Activated CD8-positive, alpha-beta memory T cell treated with anti-CD3 and anti-CD28 coated beads for 4 hours (primary cell): ENCODE results near the gene PTPRT.

Source experiments
- DNase-seq, 2 donors: peaks; one replicate each; pipeline ENCODE4 v3.0.0-alpha.2; 2020; ENCODE audit warnings: low read depth in 2 of 2

PTPRT gene

DNA sequence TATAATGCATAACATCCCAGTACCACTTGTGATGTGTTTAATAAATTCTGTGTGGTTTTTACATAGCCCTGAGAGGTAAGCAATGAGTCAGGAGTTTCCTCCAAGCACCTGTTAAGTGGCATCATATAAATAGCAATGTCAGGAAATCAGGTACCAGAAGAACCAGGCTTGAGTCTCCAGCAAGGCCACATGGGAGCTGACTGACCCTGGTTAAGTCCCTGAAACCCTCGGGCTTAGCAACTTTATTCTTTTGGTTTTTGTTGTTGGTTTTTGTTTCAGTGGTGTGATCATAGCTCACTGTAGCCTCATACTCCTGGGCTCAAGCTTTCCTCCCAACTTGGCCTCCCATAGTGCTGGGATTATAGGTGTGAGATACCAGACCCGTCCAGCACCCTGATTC, 70.0 kb downstream of the PTPRT start:
- DNase-seq, result no peak

DNA sequence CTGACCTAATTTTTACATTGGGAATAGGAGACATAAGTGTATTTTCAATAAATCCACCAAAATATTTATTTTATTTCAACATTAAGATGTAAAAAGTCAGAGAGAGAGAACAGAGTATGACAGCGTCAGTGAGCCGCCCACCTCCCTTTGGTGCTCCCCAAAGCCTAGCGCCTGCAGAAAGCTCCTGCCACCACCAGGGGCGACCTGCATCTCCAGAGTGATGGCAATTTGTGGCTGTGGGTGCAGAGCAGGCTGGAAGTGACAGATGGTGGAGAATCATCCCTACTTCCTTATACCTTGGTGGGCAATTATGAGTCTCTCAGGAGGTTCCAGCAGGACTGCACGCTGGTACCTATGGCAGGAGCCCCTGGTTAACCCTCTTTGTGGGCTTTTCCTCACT, 87.3 kb downstream of the PTPRT start:
- DNase-seq, result no peak

DNA sequence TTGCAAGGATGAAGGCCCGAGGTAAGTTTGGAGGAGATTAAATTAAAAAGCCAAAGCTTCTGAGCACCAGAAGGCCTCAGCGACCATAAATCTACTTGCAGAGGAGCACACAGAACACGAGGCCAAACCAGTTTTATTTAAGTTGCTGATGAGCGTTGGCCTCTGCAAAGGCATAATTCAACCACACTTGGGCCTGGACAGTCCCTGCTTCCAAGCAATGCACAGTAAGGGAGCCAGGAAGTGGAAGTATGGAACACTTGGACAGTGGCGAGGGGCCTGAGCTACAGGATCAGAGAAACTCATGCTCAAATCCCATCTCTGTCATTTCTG, 92.8 kb downstream of the PTPRT start:
- DNase-seq, result no peak

DNA sequence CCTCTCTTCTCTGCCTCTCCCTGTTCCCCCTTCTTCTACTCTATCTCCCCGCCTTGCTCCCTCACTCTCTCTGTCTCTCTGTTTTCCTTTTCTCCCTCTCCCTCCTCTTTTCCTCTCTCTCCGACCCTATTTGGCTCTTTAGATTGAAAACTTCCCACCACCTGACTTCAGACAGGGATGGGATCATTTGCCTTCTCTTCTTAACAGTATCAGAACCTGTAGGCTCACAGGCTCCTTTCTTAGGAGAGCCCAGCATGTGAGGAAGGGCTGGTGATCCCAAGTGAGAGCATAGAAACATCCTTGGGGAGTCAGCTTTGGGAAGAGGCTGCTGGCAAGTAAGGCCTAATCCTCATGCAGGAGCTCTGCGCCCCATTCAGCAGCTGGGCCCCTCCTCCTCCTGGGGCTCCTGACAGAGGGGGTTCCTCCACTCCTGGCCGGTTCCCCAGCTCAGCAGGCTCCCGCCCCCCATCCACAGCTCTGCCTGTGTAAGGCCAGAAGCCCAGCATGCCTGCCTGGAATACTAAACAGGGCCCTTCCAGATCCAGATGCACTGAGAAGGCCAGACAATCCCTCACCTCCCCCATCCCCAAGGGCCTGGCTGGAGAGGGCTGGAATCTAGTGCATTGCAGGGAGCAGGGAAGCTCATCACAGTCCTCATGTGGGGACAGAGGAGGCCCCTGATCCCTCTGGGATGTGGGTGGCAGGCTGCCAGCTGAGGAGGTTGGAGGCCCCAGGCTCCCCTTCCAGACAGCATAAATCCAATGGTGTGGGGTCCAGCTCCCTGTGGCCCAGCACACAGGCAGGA, 93.4 kb downstream of the PTPRT start:
- no peak for DNase-seq

DNA sequence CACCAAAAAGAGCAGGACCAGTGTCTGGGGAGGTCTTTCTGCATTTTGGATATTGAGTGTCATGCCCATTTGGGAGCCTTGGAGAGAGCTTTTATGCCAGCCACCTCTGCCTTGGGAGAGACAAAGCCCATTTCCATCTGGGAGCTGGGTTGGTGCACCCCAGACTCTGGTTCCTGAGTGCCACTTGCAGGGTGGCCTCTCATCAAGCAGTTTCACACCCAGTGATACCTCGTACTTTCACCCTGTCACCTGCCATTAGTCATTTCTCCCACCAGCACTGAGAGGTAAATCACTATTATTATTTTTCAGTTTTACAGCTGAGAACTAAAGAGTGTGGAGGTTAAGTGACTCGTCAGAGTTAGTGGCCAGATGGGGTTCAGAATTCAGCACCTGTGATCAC, 94.7 kb downstream of the PTPRT start:
- DNase-seq, result no peak

DNA sequence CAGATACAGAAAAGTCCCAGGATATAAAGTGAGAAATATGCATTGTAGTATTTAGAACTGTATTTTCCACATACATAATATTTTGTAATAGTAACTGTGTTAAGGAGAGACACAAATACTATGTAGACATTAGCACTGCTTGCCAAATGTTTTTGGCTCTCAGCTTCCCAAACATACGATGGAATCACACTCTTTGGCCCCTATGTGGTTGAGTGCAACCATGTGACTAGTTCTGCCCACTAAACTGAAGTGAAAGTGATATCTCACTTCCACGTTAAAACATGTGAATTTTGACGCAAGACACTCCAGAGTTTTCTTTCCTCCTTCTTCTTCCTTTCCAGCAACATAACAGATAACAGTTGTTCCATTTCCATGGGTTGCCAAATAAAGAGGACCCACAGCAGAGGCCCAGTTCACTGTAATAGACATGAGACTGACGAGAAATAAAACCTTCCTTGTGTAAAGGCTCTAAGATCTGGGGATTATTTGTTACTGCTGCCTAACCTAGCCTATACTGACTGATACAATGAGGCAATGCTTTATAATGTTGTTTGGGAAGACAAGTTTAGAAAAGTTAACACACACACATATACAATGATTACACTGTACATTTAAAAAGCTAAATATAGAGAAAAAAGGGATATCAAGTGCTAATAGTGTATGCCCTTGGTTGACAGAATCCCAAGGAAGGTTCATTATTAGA, 97.2 kb downstream of the PTPRT start:
- DNase-seq, result no peak

DNA sequence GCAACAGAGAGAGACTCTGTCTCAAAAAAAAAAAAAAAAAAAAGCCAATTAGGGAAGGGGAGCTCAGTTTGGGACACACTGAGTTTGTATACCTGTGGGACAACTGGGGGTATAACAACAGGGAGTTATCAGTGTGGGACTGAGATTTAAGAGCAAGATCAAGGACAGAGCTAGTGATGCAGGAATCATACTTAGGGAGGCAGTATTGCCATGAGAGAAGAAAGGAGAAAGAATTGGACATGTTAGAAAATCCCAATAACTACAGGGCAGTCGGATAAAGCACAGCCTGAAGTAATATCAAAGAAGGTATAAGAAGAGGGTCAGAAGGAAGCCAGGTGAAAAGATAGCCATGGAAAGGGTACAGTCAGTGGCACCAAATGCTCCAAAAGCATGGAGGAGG, 121.2 kb downstream of the PTPRT start:
- DNase-seq, result no peak

DNA sequence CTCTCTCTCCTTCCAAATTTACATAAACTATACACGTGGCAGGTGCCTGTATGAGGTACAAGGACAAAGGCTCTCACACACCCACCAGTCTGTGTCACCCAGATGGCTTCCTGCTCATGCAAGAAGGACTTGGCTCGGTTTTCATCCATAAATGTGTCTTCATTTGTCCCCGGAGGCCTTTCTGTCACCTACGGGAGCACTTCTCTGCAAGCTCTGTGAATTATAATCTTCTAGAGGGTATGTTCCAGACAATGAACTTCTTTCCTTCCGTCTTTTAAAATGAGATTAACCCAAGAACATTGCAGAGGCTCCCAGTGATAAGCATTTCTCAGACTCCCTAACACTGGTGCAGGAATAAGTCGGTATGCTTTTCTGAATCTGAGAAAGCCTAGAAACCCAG, 123.6 kb downstream of the PTPRT start:
- no peak for DNase-seq

DNA sequence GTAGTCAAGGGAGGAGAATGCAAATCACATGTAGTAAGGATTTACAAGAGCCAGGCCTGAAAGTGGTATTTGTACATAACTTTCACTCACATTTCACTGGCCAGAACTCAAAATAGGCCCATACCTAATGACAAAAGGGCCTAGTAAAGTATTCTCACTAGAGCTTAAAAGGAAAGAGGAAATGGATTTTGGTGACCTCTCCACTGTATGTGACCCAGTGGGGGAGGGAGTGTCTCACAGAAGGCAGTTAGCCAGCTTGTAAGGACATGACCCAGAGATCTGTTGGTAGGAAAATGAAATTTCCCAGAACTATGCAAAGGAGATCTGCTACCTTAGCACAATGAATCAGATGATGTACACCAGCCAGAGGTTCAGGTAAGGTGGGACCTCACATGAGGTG, 124.4 kb downstream of the PTPRT start:
- DNase-seq, result no peak

DNA sequence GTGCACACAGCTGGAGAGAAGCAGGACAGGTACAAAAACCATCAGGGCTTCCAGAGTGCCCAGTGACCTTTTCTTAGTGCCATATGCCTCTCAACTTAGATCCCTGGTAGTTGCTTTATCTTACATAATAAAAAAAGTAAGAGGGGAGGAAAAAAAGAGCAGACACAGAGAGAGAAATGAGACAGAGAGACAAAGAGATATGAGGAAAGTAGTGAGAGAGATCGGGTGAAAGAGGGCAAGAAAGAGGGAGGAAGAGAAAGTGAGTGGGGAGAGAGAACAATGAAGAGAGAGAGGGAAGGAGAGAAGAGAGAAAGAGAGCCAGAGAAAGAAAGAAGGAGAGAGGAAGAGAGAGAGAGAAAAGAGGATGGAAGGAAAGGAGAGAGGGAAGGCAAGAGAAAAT, 131.6 kb downstream of the PTPRT start:
- no peak for DNase-seq

DNA sequence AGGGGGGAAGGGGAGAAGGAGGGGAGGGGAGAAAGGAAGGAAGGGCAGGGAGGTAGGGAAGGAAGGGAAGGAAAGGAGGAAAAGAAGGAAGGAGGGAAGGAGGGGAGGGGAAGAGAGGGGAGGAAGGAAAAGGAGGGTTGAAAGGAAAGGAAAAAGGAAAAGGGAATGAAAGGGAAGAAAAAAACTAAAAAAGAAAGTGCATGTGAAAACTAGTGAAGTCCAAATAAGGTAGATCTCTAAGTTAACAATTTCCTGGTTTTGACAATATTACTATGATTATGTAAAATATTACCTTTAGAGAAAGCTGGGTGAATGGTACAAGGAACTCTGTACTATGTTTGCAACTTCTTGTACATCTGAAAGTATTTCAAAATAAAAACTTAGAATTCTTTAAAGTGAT, 132.4 kb downstream of the PTPRT start:
- DNase-seq, result no peak

DNA sequence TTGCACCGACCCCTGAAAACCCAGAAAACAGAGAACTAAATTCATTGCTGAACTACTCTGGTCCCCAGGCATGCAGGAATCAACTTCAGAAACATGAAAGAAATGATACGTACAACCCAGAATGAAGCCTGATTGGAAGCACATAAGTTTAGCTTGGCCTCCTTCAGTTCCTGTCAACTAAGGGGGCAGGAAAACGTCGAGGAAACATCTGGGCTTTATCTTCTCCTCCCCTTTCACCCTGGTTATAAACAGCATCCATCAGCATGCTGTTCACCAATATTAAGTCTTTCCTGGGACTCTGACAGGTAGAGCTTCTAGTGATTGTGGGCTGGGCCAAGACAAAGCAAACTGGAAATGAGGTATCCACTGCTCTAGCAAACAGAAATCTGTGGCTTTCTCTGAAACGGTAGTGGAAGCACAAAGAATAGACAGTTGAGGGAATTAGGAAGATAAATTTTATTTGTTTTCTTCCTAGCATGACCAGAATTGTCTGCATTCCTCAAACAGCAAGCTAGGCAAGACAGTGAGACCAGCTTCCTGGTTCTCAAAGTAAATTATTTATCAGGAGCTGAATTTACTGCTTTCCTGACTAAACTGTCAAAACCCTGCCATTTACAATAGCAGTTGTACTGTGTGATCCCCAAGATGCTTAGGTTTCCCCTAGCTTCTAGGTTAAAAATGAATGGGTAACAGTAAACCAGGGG, 134.4 kb downstream of the PTPRT start:
- DNase-seq, result no peak

DNA sequence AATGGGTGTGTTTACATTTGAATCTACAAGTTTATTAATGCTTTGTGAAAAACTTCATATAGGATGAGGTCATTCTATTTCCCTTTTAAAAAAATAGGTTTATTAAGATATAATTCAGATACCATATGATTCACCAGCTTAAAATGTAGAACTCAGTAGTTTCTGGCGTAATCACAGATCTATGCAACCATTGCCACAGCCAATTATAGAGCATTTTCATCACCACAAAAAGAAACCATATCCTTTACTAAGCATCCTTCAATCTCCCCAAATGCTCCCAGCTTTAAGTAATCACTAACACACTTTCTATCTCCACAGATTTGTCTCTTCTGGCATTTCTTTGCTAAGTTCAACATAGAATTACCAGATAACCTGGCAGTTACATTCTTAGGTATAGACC, 137.2 kb downstream of the PTPRT start:
- DNase-seq, result no peak

DNA sequence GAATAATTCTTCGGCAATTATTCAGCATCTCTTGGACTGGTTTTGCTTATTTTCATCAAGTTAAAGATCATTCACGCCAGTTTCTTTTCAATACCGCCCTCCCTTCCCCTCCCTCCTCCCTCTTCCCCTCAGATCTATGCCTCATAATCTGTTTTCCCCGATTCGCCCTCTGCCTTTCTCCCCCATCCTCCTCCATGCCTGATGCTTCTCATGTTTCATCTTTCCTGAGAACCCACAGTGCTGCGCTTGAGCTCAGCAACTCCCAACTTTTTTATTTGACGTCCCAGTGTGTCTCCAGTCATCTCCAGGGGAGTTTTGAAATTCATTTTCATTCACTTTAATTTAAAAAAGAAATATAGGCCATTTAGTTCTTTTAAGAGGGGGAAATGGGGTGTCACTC, 142.7 kb downstream of the PTPRT start:
- DNase-seq, result no peak

DNA sequence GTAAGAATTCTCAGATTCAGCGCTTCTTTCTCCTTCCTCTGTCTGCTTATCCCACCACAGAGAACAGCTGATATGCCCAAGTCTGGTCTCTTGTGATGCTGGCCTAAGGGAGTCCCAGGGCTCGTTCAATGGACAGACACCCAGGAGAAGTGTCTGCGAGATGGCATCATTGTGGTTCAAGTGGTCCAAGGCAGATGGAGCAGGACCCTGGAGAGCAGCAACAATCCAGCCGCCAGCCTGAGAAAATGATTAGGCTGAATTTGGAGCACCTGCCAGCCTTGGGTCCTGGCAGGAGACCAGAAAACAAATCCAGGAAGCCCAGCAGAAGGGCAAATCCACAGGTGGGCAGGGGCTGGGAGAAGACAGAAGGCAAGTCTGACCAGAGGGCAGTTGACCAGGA, 145.8 kb downstream of the PTPRT start:
- DNase-seq, result no peak

DNA sequence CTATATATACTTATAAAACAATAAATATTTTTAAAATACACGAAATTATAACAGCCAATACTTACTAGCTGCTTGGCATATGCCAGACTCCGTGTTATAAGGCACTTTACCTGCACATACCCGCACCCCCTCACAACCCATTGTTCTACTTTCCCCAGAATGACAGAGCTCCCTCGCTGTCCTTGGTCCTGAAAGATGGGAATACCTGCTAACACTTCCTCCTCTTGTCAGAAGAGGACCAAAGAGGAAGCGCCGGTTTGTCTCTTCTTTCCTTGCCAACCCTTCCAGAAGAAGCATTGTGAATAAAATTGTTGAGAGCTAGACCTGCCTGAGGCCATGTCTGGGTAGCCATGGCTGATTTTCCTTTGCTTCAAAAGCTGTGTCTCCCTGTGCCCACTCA, 149.3 kb downstream of the PTPRT start:
- no peak for DNase-seq

DNA sequence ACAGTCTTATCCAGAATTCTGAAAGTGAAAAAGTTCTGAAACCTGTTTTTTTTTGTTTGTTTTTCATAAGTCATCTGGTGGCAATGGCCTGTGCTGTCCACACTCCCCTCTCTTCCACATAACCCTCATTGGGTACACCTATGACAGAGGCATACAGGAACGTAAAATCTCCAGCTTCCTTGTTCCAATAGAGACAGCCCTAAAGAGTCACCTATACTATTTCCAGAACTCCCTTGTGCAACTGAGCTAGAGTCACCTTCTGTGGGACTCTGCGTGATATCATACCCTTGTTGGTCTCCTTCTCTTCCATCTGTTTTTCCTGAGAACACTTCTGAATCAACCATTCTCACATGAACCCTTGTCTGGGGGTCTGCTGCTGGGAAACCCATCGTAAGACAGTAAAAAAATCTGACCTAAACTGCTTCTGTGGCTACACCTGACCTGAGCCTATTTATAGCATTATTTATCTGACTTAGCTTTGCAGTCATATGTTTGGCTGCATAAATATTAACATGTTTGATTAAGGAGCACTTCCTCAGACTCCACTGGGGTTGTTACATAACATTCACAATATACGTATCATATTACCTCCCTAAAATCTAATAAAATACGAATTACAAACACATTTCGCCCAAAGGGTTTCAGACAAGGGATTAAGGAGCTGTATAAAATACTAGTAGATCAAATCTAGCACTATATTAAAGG, 151.9 kb downstream of the PTPRT start:
- DNase-seq, result no peak

DNA sequence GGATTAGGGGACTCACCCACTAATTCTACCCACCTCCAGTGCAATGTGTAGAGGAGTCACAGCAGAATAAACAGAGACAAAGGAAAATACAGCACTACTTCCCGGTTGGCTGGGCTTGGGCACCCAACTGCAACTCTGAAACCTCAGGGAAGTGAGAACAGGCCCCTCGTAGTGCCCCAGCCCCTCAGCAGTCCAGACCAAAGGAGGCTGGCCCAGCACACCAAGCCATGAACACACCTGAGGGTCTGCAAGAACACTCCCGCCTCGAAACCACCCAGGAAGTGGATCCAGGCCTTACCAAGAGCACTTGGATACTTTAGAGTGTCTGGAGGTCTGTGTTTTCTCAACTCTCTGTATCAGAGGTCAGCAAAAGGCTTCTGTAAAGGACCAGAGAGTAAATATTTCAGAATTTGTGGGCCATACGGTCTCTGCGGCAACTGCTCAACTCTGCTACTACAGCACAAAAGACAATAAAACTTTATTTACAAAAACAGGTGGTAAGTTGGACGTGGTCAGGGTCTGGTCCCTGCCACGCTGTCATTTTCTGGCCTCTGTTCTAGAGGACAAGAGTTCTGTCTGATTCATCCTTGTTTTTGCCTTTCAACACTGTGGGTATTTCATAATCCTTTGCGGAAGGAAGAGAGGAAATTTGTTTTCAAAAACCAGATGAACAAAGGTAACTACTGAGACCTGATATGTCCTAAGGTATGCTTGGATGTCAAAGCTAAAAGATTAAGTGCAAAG, 154.6 kb downstream of the PTPRT start:
- no peak for DNase-seq

DNA sequence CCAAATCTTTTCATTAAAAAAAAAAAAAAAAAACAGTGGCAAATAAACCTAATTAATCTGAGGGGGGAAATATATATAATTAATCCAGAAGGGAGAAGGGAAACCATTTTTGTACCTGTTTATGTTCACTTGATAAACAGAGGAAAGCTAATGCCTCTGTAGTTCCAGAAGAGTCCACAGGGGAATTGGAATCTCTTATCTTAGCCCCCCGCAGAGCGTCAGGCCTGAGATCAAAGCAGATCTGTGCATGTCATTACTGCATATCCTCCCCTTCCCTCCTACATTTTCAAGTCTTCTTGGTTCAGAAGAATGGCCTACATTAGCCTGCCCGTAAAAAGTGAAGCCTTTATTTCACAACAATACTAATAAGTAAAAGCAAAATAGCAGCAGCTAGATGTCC, 157.2 kb downstream of the PTPRT start:
- DNase-seq, result no peak

DNA sequence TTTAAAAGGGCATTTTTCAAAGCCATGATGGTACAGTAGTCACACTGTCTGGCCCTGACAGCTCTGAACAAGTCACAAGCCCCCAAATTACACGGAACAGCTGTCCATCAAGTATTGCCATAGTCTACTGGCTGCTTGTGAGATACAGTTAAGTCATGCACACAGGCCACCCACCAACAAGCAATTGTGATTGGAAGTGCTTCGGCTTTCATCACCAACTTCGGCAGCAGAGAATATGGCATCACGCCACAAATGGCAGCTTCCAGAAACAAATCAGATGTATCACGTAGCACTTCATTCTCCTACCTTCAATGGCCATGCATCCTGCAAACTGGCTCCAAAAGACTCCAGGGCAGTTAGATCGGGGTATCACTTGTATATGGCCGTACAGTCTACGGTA, 160.5 kb downstream of the PTPRT start:
- DNase-seq, result no peak

DNA sequence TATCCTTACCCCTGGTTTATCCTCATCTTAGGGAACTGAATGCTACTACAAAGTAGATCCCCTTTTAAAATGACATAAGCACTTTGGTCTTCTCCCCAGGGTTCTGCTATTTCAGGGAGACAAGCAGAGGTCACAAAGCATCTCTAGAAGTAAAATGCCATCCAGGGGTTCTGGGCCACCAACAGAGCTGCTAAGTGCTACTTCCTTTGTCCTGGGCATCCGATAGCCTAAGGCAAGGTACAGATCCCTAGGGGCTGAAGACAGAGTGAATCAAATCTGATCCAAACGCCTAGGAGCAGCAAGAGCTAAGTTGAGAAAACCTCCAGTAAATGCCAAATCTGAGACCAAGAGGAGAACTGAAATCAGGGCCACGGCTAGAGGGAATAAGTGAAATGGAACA, 161.2 kb downstream of the PTPRT start:
- no peak for DNase-seq

DNA sequence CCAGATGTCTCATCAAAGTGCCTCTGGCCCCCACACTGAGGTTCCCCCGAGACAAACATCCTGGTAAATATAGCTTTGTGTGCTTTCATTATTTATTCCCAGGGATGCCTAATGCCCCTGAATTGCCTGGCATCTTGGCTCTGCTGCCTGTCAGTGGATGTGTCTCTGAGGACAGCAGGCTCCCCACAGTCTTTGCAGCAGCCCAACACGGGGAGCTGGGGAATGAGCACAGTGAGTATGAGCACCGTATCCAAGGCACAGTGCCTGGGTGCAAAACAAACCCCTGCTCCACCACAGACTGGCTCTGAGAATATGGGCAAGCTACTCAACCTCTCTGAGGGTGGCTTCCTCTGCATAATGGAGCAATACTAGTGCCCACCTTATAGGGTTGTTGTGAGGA, 165.9 kb downstream of the PTPRT start:
- DNase-seq, result no peak
